Spleen (tissue), 11 donors: Measurements from ENCODE around the gene RAB3D. TPM values are rescaled to one million over a fixed set of nuclear protein-coding genes. Genes with fewer than 3 reads are reported as not detected.
A peak's percentile ranks its signal among the peaks of the same experiment; 100 is the strongest.

Source experiments
- DNase-seq: peaks from one replicate; pipeline ENCODE4 v3.0.0-alpha.2; 2020
- H3K27ac ChIP-seq, 8 donors: fragments of 200-600 bp; sonication (generic) in 7 of 8; 1 replicate in 4 of 8; 2 replicates in 4 of 8; pipeline versions ENCODE4 v1.5.0 to v1.8.0; 2016 to 2021; ENCODE audit warnings: inconsistent platforms in 4 of 8, mild to moderate bottlenecking in 4 of 8, moderate library complexity in 1 of 8
- H3K27me3 ChIP-seq, 7 donors: fragments of 200-600 bp; sonication (generic) in 6 of 7; replicated peaks in 1 of 7; 1 replicate in 4 of 7; 2 replicates in 3 of 7; pipeline versions ENCODE4 v1.5.0 to v1.8.0; 2016 to 2021; ENCODE audit warnings: inconsistent platforms in 3 of 7, mild to moderate bottlenecking in 1 of 7
- H3K36me3 ChIP-seq, 6 donors: fragments of 200-600 bp; sonication (generic) in 5 of 6; 1 replicate in 4 of 6; 2 replicates in 2 of 6; pipeline versions ENCODE4 v1.5.0 to v1.8.0; 2016 to 2021; ENCODE audit warnings: inconsistent platforms in 2 of 6
- H3K4me1 ChIP-seq, 6 donors: fragments of 200-600 bp; sonication (generic) in 5 of 6; 1 replicate in 3 of 6; 2 replicates in 3 of 6; pipeline versions ENCODE4 v1.5.0 to v1.8.0; 2016 to 2021; ENCODE audit warnings: inconsistent platforms in 3 of 6
- H3K4me3 ChIP-seq, 8 donors: fragments of 200-600 bp; sonication (generic) in 7 of 8; 1 replicate in 4 of 8; 2 replicates in 4 of 8; pipeline versions ENCODE4 v1.5.0 to v1.8.0; 2016 to 2021; ENCODE audit warnings: inconsistent platforms in 4 of 8, mild to moderate bottlenecking in 4 of 8, moderate library complexity in 2 of 8
- H3K9me3 ChIP-seq, 8 donors: fragments of 200-600 bp; sonication (generic) in 7 of 8; 1 replicate in 4 of 8; 2 replicates in 4 of 8; pipeline versions ENCODE4 v1.5.0 to v1.8.0; 2016 to 2021; ENCODE audit warnings: inconsistent platforms in 4 of 8
- POLR2A ChIP-seq, 3 donors: fragments of 450-650 bp; IDR thresholded peaks; one replicate each; pipeline ENCODE4 v1.5.1; 2017; ENCODE audit warnings: antibody characterized with exemption in 3 of 3, mild to moderate bottlenecking in 1 of 3
- POLR2AphosphoS5 ChIP-seq, 3 donors: sonication (generic); formaldehyde crosslinking; IDR thresholded peaks; one replicate each; pipeline ENCODE4 v1.5.1; 2017; ENCODE audit warnings: antibody characterized with exemption in 3 of 3
- WGBS, 5 donors: extraction: QIAGEN DNeasy Blood & Tissue Kit in 3 of 5; methylation state at CpG; one replicate each; pipeline versions ENCODE4 v1.1.5 to v1.1.7; 2013 to 2018; 5-methylcytosine and 5-hydroxymethylcytosine counted together
- intact Hi-C: fragments of 100-400 bp; cut with DNase I; formaldehyde crosslinking; loops from one replicate; pipeline ENCODE4 v1.15.0; 2023; ENCODE audit warnings: low total_unique reads
- polyA plus RNA-seq, 3 donors: library from polyadenylated mRNA; stranded (reverse); fragments of 200-250 nt; gene quantifications; one replicate each; pipeline ENCODE4 v1.2.1, GENCODE V29; 2013
- total RNA-seq, 7 donors: library from RNA; depleted of rRNA in 3 of 7; stranded (reverse); fragments of >200 nt in 3 of 7; fragmentation: NEBNext Ultra II Directional in 4 of 7; extraction: Animal tissue kit (Norgen Biotek cat#: 25700) in 4 of 7; gene quantifications; one replicate each; pipeline versions ENCODE4 v1.1.0 to v1.2.1, GENCODE V29; 2016 to 2021
- TF ChIP-seq, protein P1 (sequence below), 11 experiments: fragments of 200-600 bp in 7 of 11; fragments of 450-650 bp in 4 of 11; sonication (generic) in 4 of 11; IDR thresholded peaks in 8 of 11; conservative IDR thresholded peaks in 3 of 11; 1 replicate in 7 of 11; 2 replicates in 4 of 11; pipeline versions ENCODE4 v1.4.0 to v1.8.0; 2016 to 2021; ENCODE audit warnings: antibody characterized with exemption in 11 of 11, inconsistent platforms in 4 of 11, mild to moderate bottlenecking in 1 of 11
- donor health status: healthy with polysubstance abuse.
- donor health status: DM: no; HTN: no; CAD: no; lungs with moderate emphysema.
- donor health status: DM: no; HTN: no; CAD: no.
- donor health status: Bipolar disorder and iron deficiency.
- donor health status: healthy.
- donor health status: DM: no; HTN: no; CAD: no.
- donor health status: DM: yes; HTN: yes; CAD: no.

Gene RAB3D
- total and polyA plus RNA-seq, 10 donors: 2.5 to 51.3 (median 33.5) TPM

DNA sequence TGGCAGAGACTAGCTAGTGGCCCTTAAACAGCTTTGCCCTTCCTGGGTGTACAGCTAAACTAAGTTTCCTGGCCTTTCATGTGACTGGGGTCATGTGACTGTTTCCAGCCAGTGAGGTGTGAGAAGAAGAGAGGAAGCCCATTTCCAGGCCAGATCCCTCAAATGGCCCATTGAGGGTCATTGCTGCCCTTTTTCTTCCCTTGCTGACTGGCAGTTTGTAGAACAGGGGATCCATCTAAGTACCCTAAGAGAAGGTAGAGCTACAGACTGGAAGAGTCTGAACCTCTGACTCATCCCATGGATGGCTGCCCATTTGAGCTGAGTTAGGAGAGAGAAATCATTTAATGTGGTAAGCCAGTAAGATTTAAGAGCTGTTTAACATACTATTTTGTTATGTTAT is 37.8 kb upstream of the RAB3D start:
- peaks cover 0 to 16% (median 2%) of the 10 kb centered on the region in 6 donors for H3K36me3 ChIP-seq
- TF ChIP-seq POLR2AphosphoS5 (IDR thresholded peaks at IDR 0.05): no peak
- TF ChIP-seq, protein P1, sequence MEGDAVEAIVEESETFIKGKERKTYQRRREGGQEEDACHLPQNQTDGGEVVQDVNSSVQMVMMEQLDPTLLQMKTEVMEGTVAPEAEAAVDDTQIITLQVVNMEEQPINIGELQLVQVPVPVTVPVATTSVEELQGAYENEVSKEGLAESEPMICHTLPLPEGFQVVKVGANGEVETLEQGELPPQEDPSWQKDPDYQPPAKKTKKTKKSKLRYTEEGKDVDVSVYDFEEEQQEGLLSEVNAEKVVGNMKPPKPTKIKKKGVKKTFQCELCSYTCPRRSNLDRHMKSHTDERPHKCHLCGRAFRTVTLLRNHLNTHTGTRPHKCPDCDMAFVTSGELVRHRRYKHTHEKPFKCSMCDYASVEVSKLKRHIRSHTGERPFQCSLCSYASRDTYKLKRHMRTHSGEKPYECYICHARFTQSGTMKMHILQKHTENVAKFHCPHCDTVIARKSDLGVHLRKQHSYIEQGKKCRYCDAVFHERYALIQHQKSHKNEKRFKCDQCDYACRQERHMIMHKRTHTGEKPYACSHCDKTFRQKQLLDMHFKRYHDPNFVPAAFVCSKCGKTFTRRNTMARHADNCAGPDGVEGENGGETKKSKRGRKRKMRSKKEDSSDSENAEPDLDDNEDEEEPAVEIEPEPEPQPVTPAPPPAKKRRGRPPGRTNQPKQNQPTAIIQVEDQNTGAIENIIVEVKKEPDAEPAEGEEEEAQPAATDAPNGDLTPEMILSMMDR (IDR thresholded peaks at IDR 0.05 in 8 of 11, conservative IDR thresholded peaks at IDR 0.05 in 3 of 11): no peak
- TF ChIP-seq POLR2A (IDR thresholded peaks at IDR 0.05): no peak
- peak overlapping the region in 1 of 8 donors; percentile 7 for H3K4me3 ChIP-seq
- no peaks in the 10 kb centered on the region for H3K9me3 ChIP-seq
- DNase-seq: no peak
- peaks cover 38 to 86% (median 67%) of the 10 kb centered on the region in 6 donors for H3K4me1 ChIP-seq
- H3K27ac ChIP-seq: peak overlapping the region; percentile 27 to 97 (median 96)
- peaks cover 0 to 5% (median 0%) of the 10 kb centered on the region in 7 donors for H3K27me3 ChIP-seq
- intact Hi-C loops: no loop called here

DNA sequence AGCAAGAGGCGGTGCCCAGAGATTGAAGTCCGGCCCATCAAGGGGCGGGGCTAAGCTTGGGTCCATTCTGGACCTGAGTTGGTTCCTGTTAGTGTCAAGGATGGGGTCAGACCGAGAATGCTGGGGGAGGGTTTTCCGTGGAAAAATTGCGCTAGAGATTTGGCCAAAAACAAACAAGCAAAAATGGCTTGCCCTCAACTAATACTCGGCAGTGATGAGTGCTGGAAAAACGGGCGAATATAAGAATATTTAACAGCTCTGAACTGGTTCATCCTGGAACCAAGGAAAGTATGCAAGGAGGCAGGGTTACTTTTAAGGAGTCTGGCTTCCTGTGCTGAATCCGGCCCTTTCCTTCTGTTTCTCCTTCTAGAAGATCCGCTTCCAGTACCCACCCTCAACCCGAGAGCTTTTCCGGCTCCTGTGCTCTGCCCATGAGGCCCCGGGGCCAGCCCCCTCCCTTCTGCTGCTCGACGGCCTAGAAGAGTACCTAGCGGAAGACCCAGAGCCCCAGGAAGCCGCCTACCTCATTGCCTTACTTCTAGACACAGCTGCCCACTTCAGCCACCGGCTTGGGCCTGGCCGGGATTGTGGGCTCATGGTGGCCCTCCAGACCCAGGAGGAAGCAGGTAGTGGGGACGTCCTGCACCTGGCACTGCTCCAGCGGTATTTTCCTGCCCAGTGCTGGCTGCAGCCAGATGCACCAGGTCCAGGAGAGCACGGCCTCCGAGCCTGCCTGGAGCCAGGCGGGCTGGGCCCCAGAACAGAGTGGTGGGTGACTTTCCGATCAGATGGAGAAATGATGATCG is 35.9 kb upstream of the RAB3D start:
- peaks cover 0 to 28% (median 2%) of the 10 kb centered on the region in 6 donors for H3K36me3 ChIP-seq
- no peaks in the 10 kb centered on the region for H3K9me3 ChIP-seq
- intact Hi-C loops: no loop called here
- peak overlapping the region; percentile 20 to 72 (median 58) for H3K4me3 ChIP-seq
- TF ChIP-seq POLR2AphosphoS5 (IDR thresholded peaks at IDR 0.05) (peak; percentile 46 to 85 (median 73)), POLR2A (IDR thresholded peaks at IDR 0.05) (peak in 2 of 3 donors; percentile 68 to 83)
- TF ChIP-seq, protein P1 (IDR thresholded peaks at IDR 0.05 in 8 of 11, conservative IDR thresholded peaks at IDR 0.05 in 3 of 11): no peak
- H3K27ac ChIP-seq: peak overlapping the region; percentile 91 to 100 (median 96)
- DNase-seq: peak; percentile 95
- WGBS, 5 donors: 4 to 6% (median 5%) methylated on average over 23 to 27 of the region's 27 CpGs
- peaks cover 35 to 67% (median 49%) of the 10 kb centered on the region in 6 donors for H3K4me1 ChIP-seq
- H3K27me3 ChIP-seq: no peaks in the 10 kb centered on the region

DNA sequence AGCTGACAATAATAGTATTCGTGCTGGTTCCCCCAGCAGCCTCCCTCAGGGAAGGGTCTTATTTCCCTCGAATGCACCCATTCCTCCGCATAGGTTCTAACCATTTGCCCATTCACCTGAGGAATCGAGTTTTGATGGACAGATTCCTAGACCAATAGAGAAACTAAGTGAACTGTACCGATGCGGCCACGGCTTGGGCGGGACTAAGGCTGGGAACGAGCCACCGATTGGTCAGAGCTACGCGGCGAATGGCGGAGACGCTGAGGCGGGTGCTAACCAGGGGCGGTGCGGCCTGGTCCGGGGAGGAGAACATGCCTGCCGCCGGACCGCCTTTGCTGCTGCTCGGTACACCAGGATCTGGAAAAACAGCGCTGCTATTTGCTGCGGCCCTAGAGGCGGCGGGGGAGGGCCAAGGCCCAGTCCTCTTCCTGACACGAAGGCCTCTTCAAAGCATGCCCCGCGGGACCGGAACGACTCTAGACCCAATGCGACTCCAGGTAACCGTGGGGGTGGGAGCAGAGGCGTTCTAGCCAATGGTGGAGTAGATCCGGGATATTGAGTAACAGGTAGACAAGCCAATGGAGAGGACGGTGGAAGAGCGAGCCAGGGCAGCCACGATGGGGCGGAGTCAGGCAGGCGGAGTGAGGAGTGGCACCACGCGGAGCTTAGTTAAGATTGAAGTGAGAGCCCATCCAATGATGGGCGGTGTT is 35.1 kb upstream of the RAB3D start, which contains the start of gene SWSAP1:
SWSAP1 (plus strand) TSS at position 234 of the 710 bp plus-strand sequence; CDS start at position 249, 15 bp downstream.
- peak within 1 kb of the TSS; percentile 91 to 100 (median 96) for H3K27ac ChIP-seq
- intact Hi-C loops: no loop called here
- H3K27me3 ChIP-seq: no peaks in the 10 kb centered on the region
- peak within 1 kb of the TSS; percentile 39 to 73 (median 60) for H3K4me3 ChIP-seq
- H3K9me3 ChIP-seq: no peaks in the 10 kb centered on the region
- TF ChIP-seq, protein P1 (IDR thresholded peaks at IDR 0.05 in 8 of 11, conservative IDR thresholded peaks at IDR 0.05 in 3 of 11): peak in 2 of 11 experiments; percentile 7 to 34
- TF ChIP-seq POLR2AphosphoS5 (IDR thresholded peaks at IDR 0.05) (peak; percentile 90 to 94 (median 92)), POLR2A (IDR thresholded peaks at IDR 0.05) (peak in 2 of 3 donors; percentile 25 to 49)
- peaks cover 31 to 60% (median 42%) of the 10 kb centered on the region in 6 donors for H3K4me1 ChIP-seq
- 0 to 1% (median 0%) methylated on average over 35 to 44 of the region's 44 CpGs for WGBS, 5 donors
- peaks cover 0 to 36% (median 2%) of the 10 kb centered on the region in 6 donors for H3K36me3 ChIP-seq
- peak; percentile 99 for DNase-seq
